NCI-H2196 treated with DMSO at 0.1 percent for 48 hours (cell line): ENCODE results near the gene SIRT7.

ENCODE experiments used
- DNase-seq: peaks from one replicate; lab custom pipeline; 2025; ENCODE audit not compliant: unreplicated experiment; lab: John Stamatoyannopoulos, UW

The SIRT7 gene

GRCh38 chr17:81907219-81908145 is 10.5 kb downstream of the SIRT7 start:
- no peak for DNase-seq

DNA sequence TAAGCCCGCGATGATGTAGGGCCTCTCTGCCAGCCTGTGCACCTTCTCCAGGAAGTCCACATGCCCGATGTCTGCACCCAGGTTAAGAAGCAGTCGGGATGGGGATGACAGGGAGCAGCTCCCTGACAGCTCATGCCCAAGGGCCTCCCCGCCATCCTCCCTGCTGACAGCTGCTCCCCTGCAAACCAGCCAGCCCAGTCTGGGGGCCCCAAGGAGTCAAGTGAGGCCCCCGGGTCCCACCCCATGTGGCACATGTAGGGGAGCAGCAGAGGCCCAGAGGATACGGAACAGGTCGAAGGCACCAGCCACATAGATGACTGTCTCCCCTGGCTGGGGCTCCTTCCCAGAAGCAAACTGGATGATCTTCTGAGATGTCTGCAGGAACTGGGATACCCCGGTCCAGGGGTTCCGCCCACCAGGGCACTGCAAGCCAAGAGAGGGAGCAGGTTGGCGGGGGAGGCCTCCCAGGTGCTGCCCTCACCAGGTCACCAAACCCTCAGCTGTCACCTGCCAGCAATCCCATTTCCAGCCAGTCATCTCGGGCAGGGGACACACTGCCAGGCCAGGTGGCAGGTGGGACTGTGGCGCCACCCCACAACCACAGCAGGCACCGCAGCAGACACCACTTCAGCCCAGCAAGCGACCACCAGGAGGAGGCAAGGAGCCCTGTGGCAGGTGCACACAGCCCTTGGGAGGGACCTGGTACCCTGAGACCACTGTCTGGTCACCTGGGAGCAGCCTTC is 11.3 kb downstream of the SIRT7 start:
- DNase-seq = no peak

GRCh38 chr17:81905993-81906392 is 12.0 kb downstream of the SIRT7 start:
- DNase-seq = no peak

- no peak for DNase-seq
Observed at GRCh38 chr17:81905424-81905875, 12.5 kb downstream of the SIRT7 start.

- no peak for DNase-seq
Observed at GRCh38 chr17:81904600-81905423, 13.2 kb downstream of the SIRT7 start.

GRCh38 chr17:81903896-81904599 is 13.9 kb downstream of the SIRT7 start:
- no peak for DNase-seq

DNA sequence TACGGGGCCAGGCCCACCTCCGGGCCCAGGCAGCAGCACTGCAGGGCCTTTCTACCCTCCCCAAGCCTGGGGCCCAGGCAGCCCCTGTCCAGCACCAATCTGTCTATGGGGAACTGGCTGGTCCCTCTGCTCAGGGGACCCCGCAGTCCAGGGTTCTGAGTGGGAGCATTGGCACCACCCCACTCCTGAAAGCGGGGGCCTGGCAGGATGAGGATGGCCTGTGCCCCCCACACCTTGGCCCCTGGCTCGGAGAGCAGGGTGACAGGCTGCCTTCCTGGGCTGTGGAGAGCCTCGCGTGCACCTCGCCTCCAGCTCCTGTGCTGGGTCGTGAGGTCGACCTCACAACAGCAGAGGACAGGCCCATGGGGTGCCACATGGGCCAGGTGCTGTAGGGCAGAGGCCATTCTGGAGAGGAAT is 14.6 kb downstream of the SIRT7 start:
- DNase-seq = no peak

DNA sequence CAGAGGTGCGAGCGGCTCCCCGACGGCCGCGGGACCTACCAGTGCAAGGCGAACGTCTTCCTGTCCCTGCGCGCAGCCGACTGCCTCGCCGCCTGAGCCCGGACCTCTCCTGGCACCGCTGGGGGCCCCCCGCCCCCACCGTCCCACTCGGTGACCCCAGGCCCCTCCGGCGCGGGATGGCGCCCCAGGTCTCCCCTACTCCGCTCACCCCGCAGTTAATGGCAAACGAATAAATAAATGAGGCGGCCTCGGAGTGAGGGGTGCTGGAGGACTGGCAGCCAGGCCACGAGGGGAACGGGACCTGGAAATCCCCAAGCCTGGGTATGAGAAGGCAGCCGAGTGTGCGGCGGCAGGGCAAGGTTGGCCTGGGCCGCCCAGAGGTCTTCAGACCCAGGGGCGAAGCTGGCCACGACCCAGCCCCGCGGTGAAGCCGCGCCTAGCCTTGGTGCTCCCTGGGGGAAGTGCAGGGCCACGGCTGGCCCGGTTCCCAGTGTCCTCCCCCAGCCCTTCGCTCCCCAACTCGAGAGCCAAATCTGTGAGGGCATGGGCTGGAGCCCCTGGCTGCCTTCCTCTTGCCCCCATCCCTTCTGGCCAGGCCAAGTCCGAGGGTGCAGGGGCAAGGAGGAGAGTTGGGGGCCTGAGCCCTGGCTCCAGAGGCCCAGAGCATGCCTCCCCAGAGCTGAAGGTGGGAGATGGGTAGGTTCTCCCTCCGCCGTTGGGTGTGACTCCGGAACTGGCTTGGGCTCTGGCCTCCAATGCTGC is 15.1 kb downstream of the SIRT7 start:
- no peak for DNase-seq

DNA sequence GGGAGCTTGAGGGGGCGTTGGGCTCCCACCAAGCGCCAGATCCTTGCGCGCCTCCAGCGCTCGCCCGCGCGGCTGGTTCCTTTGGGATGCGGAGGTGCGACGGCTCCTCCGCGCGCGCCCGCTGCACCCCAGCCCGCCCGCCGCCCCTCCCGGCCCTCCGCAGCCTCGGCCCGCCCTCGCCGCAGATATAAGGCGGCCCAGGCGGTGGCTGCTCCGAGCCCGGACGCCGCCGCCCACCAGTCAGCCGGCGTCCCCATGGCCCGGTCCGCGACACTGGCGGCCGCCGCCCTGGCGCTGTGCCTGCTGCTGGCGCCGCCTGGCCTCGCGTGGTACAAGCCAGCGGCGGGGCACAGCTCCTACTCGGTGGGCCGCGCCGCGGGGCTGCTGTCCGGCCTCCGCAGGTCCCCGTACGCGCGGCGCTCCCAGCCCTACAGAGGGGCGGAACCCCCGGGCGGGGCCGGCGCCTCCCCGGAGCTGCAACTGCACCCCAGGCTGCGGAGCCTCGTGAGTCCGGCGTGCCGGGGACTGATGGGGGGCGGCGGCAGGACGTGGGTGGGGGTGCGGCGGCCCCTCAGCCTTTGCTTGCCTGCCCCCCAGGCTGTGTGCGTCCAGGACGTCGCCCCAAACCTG is 15.8 kb downstream of the SIRT7 start, which contains the start of gene NPB:
Gene NPB, plus strand, starts transcription at position 216 of the 630 bp plus-strand sequence. Its CDS starts 40 bp downstream, at position 256.
- DNase-seq = no peak

DNA sequence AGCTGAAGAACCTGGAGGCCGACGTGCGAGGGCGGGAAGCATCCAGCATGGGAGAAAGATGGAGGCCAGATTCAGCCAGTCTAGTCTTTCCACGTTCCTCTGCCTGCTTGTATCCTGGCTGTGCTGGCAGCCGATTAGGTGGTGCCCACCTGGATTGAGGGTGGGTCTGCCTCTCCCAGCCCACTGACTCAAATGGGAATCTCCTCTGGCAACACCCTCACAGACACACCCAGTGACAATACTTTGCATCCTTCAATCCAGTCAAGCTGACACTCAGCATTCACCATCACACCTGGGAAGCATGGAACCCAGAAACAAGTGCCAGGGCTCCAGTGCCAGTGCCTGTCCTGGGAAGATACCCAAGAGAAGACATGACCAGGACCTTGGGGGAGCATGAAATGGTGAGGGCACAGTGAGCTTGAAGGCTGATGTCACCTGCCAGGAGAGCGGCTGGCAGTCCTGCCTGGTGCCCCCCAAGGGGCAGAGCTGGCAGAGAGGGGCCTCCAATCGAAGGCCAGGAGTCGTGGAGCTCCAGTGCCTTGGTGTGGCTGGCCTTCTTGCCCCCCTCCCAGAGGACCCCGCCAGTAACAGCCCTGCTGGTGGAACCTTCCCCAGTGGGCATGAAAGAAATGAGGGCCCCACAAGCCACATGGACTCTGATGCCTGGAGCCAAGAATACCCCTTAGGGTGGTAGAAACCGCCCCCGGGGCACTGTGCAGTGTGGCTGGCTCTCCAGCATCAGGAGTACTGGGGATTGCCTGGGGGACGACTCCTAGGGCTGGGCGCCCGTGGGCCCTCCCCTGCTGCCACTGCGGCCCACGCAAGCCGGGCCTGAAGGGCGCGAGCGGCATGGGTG is 16.6 kb downstream of the SIRT7 start:
- DNase-seq = no peak

DNA sequence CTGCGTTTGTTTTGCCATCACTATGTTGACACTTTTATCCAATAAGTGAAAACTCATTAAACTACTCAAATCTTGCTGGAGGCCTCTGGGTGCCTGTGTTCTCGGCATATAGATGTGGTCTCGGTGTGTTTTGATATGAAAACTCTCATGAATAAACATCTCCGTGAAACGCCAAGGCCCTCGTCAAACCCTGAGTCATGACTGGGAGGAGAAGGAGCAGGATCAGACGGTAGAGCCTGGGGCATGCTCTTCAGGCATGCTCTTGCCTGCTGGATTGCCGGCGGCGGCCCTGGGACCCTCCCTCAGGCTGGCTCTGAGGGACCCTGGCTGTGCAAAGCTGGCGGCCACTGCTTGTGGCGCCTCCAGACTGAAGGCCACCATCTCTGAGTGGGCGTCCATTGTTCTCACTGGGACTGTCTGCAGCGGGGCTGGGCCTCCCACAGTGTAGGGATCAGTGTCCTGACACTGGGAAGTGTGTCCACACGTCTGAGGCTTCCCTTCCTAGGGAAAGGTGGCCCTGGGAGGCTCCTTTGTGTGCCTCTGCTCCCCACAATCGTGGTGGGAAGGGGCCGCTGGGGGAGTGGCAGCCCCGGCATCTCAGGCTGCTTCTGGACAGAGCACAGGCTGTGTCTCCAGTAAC is 17.7 kb downstream of the SIRT7 start:
- DNase-seq = no peak

DNA sequence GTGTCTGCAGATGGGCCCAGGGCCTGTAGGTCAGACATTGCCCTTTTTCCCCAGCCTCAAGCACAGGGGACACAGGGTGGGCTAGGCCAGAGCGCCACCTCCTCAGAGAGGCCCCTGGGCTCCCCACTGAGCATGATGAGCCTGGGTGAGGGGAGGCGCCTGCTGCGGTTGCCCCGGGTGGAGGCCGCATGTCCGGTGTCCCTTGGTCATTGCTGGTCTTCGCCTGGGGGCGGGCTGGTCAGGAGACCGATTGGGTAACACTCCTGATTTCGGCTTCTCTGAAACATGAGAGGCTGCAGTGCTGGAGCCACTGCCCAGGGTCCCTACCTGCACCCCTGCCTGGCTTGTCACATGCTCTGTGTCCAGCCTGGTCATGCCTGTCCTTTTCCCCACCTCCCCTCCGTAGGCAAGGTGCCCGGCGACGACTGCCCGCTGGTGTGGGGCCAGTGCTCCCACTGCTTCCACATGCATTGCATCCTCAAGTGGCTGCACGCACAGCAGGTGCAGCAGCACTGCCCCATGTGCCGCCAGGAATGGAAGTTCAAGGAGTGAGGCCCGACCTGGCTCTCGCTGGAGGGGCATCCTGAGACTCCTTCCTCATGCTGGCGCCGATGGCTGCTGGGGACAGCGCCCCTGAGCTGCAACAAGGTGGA is 18.3 kb downstream of the SIRT7 start:
- DNase-seq = no peak

DNA sequence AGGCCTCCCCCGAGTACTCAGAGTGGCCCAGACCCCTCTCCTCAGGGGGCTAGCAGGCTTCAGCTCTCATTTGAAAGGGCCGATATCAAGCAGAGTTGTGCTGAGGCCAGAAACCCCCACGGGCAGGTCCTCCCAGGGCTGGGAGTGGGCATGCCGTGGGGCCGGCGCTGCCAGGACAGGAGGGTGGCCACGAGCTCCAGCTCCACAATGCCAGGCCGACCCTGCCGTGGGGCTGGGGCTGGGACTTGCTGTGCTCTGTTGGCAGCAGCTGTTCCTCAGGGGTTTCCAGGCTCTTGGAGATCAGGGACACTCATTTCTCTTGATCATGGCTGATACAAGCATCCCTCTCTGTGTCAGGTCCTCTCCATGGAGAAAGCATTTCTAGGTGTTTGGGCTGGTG is 19.1 kb downstream of the SIRT7 start:
- no peak for DNase-seq

DNA sequence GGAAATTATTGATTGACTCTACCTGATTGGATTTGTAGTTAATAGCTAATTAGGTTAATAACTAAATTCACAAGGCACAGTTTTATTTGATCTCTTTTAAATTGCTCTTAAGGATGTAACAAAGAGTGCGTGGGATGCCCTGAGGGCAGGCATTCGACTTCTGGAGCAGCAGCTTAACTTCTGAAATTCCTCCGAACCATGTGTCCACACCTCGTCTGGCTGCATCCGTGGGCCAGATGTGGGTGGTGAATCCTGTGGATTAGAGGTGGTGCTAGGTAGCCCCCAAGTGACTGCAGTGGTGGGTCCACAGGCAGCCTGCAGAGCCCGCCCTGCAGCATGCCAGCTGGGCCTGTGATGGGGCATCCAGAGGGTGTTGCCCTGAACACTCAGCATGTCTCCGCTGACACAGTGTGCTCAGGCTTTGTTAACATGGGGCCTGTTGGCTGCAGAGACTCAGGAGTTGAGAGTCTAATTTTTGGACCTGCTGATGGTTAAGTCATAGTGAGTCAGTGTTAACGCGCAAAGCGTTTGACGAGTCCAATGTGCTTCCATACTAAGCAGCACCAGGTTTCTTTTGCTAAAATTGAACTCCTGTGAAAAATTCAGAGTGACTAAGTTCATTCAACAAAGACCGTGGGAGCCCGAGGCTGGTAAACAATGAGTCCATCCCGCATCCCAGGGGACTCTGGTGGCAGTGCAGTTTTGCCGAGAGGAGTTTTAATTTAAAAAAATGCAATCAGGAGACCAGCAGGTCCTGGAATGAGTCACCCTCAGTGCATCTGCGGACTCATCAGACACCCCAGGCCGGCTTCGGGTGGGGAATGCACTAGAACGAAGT is 19.7 kb downstream of the SIRT7 start:
- no peak for DNase-seq

DNA sequence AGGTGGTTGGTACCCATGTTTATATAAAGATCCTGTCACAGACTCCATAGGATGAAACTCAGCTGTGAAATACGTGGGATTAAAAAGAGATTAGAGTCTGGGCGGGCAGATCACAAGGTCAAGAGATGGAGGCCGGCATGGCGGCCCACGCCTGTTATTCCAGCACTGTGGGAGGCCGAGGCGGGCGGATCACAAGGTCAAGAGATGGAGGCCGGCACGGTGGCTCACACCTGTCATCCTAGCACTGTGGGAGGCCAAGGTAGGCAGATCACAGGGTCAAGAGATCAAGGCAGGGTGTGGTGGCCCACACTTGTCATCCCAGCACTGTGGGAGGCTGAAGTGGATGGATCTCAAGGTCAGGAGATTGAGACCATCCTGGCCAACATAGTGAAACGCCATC is 22.6 kb downstream of the SIRT7 start:
- DNase-seq = no peak

- no peak for DNase-seq
Observed at GRCh38 chr17:81891303-81891552, 26.7 kb downstream of the SIRT7 start.
